GM10248 (cell line): ENCODE data around the gene TTC22.

Experiments used
- CTCF ChIA-PET: fragments of 300-600 bp; sonication (Branson Sonifier 250); formaldehyde crosslinking; extraction: SDS; loops from one replicate; lab custom pipeline; 2021; ENCODE audit warnings: antibody characterized with exemption; lab: Yijun Ruan, JAX
- POLR2A ChIA-PET: fragments of 350-650 bp; sonication (Branson Sonifier 250); formaldehyde crosslinking; extraction: SDS; loops from one replicate; lab custom pipeline; 2020; ENCODE audit warnings: antibody characterized with exemption; lab: Yijun Ruan, JAX
- DNase-seq: peaks from one replicate; pipeline ENCODE4 v3.0.0; 2012; ENCODE audit errors: extremely low spot score
- CTCF ChIP-seq: IDR thresholded peaks from 2 replicates; pipeline ENCODE4 v1.5.1; 2012; ENCODE audit warnings: mild to moderate bottlenecking, low read depth; ENCODE audit errors: extremely low read depth, missing control alignments, control extremely low read depth

The TTC22 gene

GRCh38 chr1:54763816-54764132, 37.3 kb downstream of the TTC22 start:
- CTCF ChIA-PET = no interaction called here
- no peak for TF ChIP-seq CTCF
- POLR2A ChIA-PET = no interaction called here
- no peak for DNase-seq

- no peak for DNase-seq
- ChIA-PET CTCF (interaction anchor here (1.0 to 1.8 kb wide), 2 partner anchors 9 to 42 kb away, joined by 3 to 4 read pairs; partner anchors contain the start of gene TTC22), POLR2A (no interaction called here)
- no peak for TF ChIP-seq CTCF
Measured at GRCh38 chr1:54758678-54759348, 42.3 kb downstream of the TTC22 start.

- TF ChIP-seq CTCF = no peak
- CTCF ChIA-PET = interaction anchor here (1.0 to 1.8 kb wide), 2 partner anchors 8 to 43 kb away, joined by 3 to 4 read pairs; partner anchors contain the start of gene TTC22
- POLR2A ChIA-PET = no interaction called here
- no peak for DNase-seq
Measured at GRCh38 chr1:54757833-54758232, 43.3 kb downstream of the TTC22 start.

GRCh38 chr1:54754486-54755285, 46.4 kb downstream of the TTC22 start:
- ChIA-PET CTCF (no interaction called here), POLR2A (no interaction called here)
- TF ChIP-seq CTCF = no peak
- no peak for DNase-seq

DNA sequence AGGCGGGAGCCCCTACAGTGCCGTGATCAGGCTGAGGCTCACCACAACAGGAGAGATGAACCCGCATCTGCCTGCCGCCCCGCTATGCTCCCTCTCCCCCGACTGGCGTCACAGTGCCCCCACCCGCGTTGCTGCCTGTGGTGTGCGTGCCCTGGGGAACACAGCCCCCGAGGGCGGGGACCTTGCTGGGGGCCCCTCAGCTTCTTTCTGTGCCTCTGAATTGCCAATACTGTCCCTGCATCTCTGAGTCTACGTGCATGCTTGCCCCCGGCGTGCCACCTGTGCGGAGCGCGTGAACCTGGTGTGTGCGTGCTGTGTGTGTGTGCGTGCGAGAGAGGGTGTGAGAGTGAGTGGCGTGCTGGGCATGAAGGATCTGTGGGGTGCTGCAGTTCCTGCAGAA, 47.1 kb downstream of the TTC22 start:
- ChIA-PET POLR2A (no interaction called here), CTCF (no interaction called here)
- TF ChIP-seq CTCF = no peak
- no peak for DNase-seq

DNA sequence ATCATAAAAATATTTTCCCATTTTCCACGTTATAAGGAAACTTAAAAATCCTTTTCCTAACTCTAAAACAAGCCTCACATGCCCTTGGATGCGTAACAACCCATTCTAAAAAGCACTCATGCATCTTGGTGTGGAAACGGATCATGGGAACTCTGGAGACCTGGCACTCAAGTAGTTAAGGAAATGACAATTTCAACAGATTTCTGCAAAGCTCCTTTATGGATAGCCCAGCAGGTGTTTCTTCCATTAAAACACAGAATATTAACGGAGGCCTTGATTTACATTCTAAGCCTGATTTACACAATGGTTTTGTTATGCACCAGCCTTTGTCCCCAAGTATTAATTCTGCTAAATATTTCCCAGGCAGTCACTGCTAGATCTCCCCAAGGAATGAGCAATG, 49.7 kb downstream of the TTC22 start:
- ChIA-PET POLR2A (no interaction called here), CTCF (interaction anchor here (1.0 kb wide), 1 partner anchor 11 kb away, joined by 3 read pairs; no protein-coding TSS in a partner anchor)
- no peak for TF ChIP-seq CTCF
- DNase-seq = no peak
